Fibroblast of skin of right quadriceps (primary cell): ENCODE results near the gene ARAP1.
"Not testable (repeated sequence)": the region's sequence is repeated elsewhere in the genome, so short reads cannot be mapped to it uniquely, and the experiment has no call there.

Experiments
- DNase-seq: peaks from one replicate; pipeline ENCODE4 v3.0.0-alpha.2; 2013

ARAP1 gene

DNA sequence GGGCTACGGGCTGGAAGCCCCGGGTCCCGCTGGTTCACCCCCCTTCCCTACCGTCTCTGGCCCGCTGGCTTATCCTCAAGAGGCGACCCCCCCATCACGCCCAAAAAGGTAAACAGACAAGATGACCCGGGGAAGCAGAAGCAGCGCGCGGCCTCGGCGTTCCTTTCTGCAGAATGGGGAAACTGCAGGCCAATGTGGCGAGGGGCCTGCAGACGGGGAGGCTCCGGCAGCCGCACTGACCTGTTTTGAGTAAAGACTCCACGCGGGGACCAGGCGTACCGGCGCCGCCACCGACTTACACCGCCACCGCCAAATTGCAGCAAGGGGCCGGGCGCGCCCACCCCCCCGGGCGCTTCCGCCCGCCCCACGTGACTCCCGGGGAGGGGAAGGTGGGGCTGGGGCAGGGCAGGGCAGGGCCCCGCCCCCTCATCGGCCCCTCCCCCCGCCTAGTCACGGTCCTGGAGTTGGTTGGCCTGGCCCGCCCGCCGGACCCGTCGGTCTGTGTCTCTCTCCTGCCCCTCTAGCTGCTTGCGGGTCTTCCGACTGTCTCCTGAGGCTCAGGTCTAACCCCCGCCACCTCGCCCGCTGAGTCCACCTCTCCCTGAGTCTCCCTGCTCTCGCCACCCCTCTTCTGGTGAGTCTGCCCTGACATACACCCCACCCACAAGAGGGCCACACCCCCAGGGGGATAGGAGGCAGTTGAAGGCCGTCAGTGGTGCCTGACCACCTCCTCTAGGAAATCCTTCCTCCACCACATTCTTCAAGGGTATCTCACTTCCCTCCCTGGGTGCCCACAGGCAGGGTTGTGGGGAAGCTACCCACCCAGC lies at the start of gene ARAP1:
Gene ARAP1, minus strand, starts transcription at position 321 of the 827 bp plus-strand sequence. CDS start 25,280 bp downstream, outside the sequence.
- DNase-seq = peak; percentile 76

GRCh38 chr11:72799441-72799840 lies 47.2 kb upstream of the ARAP1 start:
- no peak for DNase-seq

- no peak for DNase-seq
Observed at GRCh38 chr11:72798361-72798760, 46.2 kb upstream of the ARAP1 start.

- DNase-seq = peak; percentile 96
Observed at GRCh38 chr11:72793425-72794367, 41.5 kb upstream of the ARAP1 start, which contains the start of gene STARD10. Gene STARD10, minus strand, starts transcription at chr11:72794047. Its CDS starts 12,866 bp downstream, at chr11:72781181.

DNA sequence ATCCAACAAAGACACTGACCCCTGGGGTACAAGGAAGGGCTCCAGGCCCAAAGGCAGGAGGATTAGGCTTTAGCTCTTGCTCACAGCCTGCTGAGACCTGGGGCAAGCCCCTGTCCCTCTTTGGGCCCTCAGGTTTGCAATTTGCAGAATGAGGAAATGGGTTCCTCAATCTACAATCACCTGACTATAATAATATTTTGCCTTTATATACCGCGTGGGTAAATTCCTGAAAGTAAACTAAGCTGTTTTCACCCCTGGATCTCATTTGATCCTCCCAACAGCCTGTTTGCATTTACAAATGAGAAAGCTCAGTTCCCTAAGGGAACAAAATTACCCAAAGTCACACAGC lies 40.8 kb upstream of the ARAP1 start:
- DNase-seq = no peak

DNA sequence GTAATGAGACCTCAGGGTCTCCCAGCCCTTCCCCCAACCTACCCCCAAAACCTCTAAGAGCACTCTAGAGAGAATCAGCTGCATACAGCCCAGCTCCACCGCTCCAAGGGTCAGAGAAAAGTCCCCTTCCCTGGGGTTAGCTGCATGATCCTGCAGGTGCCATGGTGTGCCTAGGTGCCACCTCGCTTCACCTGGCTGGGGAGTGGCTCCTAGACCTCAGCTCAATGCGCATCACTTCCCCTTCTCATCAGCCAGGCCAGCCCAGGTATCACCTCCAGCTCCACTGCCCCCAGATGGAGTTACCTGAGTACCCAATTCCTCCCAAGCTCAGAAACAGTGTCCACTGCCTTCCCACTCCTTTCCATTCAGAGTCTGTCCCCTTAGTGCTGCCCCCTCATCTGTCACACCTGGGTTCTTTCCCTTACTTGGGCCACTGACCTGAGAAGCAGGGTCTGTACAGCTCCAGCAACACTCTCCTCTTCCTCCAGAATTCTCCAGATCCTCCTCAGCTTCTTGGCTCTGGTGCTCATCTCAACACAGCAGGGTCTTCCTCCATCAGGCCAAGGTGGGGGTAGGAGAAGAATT lies 40.3 kb upstream of the ARAP1 start:
- DNase-seq = no peak

- not testable (repeated sequence) for DNase-seq
Observed at GRCh38 chr11:72791228-72791627, 39.0 kb upstream of the ARAP1 start.

DNA sequence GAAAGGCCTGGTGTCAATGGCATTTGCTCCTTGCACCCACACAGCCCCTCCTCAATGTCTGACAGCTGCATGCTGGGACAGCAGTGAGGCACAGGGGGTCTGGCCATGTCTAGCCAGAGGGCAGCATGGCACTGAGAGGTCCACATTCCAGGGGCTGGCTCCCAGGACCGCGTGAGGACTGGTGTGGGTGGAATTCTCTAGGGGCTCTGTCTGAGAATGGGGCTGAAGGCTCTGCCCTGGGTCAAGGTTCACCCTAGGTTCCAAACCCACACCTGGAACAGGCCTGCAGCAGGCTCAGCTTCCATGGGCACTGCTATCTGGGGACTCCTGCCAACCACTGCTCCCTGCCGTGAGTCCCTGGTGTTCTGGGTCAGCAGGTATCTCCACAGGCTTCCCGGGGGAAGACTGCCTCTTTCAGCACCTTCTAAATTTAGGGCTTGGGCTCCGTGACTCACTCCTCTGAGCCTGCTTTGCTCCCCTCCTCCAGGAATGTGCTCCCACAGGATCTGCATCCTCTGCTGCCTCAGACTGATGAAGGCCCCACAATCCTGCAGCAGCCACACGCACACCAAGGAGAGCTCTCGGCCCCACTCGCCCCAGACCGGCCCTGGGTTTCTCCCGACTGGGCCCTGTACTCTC lies 37.4 kb upstream of the ARAP1 start:
- DNase-seq = peak; percentile 94

DNA sequence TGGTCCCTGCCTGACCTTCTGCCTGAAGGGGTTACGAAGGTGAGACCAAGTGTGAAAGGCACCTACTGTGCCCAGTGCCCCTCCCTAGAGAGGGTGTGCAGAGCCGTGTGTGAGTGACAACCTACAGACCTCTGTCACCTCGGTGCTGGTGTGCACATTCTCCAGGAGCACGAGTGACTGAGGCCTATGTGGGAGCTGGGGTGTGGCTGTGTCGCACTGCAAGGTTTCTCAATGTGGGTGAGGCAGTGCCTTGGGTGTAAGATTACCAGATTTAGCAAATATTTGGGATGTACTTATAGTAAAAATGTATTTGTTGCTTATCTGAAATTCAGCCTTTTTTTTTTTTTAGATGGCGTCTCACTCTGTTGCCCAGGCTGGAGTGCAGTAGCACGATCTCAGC lies 36.0 kb upstream of the ARAP1 start:
- no peak for DNase-seq

DNA sequence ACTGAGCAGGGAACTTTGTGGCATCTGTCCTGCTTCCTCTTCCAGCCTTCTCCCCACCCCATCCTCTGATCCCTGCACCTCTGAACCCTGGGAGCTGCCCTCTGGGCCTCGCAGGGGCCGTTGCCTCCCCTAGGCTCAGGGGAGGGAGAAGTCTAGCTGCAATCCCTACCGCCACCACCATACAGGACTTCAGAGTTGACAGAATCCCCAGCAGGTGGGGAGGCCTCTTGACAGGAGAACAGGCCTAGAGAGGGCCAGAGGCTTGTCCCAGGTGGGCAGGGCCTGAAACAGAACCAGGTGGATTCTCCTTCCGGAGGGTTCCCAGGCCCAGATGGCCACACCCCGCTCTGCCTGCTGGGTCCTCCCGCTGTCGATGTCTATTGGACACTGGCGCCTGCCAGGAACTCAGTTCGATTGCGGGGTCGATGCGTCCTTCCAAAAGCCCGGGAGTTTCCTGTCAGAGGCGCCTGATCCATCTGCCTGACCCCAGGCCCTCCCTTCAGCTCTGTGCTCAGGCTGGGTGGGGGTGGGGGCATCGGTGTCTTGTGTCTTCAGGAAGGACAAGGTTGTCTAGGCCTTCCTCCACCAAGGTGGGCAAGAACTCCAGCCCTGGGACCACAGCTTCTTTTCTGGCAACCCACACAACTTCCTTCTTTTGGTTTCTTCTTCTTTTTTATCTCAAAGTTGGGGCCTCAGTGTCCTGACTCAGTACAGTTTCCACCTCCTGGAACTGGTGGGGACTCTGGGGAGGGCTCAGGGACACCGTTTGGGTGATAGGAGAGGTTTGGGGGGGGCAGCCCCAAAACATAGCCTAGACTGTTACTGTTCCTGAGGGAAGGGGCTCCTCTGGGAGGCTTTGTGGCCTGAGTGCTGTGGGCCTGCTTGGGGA lies 35.3 kb upstream of the ARAP1 start:
- no peak for DNase-seq

- DNase-seq = no peak
Observed at GRCh38 chr11:72786305-72787215, 34.4 kb upstream of the ARAP1 start.

- DNase-seq = no peak
Observed at GRCh38 chr11:72784662-72785061, 32.5 kb upstream of the ARAP1 start.

DNA sequence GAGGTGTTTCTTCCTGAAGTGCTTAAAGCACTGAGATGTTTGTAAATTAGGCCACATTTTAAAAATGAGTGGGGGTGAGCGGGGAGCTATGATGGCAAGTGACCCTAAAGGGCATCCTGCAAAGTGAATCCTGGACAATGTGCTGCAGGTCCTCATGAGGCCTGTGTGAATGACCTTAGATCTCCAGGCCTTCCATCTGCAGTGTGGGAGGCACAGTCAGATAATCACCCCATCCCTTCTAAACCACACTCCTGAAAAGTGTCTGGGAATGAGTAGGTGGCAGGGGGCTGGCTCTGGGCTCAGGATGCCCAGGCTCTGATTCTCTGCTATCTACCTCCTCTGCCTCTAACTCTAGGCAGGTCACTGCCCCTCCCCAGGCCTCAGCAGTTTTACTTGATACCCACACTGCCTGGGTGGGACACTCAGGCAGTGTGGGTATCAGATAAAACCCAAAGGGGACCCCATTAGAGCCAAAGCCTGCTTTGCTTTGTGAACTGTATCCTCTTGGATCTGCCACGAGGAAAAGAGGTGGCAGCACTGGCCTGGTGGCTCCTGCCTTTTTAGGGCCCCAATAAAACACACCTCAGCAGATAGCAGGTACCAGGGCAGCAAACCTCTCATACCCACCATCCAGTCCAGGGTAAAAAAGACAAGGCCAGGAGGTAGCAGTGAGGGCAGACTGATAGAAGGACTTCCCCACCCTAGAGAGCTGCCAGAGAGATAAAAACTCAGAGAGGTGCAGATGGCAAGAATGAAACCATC lies 31.1 kb upstream of the ARAP1 start:
- no peak for DNase-seq

DNA sequence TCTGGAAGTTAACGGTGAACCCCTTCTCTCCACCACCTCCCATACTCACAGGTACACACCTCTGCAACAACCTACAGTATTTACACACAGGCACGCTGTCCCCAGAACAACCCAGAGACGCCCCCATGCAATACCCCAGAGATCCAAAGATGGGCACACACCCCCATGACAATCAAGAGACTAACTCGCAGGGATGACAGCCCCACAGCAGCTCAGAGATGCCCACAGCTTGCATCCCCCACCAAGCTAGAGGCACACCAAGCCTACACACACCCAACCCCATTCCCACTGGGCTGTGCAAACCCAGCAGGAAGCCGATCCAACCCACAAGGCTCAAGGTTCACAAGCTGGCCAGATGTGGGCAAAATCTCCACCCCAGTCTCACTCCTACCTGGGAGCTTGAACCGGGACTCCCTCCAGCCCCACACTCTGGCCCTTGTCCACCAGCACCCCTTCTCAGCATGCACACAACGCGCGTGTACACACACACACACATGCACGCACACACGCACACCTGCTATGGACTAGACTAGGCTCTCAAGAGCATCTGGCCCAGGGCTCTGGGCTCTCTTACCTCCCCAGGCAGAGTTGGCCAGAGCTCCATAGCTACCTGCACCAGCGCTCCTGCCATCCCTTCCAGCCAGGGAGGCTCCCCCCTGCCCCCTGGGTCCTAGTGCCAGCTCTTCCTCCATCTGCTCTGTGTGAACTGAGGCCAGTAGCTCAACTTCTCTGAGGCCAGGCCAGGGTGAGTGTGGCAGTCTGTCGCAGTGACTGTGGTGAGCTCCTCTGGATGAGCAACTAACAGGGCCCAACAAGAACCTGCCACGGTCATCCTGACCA lies 30.1 kb upstream of the ARAP1 start:
- no peak for DNase-seq

GRCh38 chr11:72781313-72782080 lies 29.3 kb upstream of the ARAP1 start:
- no peak for DNase-seq

DNA sequence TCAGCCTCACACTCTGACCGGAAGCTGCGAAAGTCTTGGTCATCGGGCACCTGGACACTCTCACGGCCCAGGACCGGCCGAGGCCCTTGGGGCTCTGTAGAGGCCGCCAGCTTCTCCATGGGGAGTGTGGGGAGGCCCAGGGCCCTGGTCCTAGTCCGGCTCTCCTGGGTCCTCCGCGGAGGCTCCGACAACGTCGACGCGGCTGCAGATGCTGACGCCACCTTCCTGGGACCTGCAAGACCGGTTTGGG lies 28.8 kb upstream of the ARAP1 start:
- no peak for DNase-seq

GRCh38 chr11:72780296-72781062 lies 28.3 kb upstream of the ARAP1 start:
- no peak for DNase-seq
